ENCODE results near the gene SCRN1. TPM values are rescaled to one million over a fixed set of nuclear protein-coding genes. Genes with fewer than 3 reads are reported as not detected.

Gene SCRN1
- total RNA-seq, 4 donors from 2014 or later, result 15.0 to 24.5 (median 17.3) TPM

GRCh38 chr7:29990931-29991330, 1.3 kb upstream of the SCRN1 start:
- Histone ChIP-seq H3K4me1 (peaks cover 5 to 12% (median 6%) of the 10 kb centered on the region in 4 donors), H3K27me3 (peaks cover 12% of the 10 kb centered on the region), H3K9me3 (peaks cover 7 to 15% of the 10 kb centered on the region in 2 donors), H3K36me3 (no peaks in the 10 kb centered on the region), H3K27ac (no peak overlapping the region), H3K4me3 (no peak overlapping the region)
- intact Hi-C loops (cut with DNase I; ENCODE audit: low total_unique reads), result no loop called here
- DNase-seq, result no peak
- TF ChIP-seq EP300 (IDR thresholded peaks at IDR 0.05; ENCODE audit: low read depth) (no peak), POLR2A (IDR thresholded peaks at IDR 0.05) (no peak), POLR2AphosphoS5 (IDR thresholded peaks at IDR 0.05) (no peak), CTCF (IDR thresholded peaks at IDR 0.05) (no peak)
- in situ Hi-C loops (cut with MboI; ENCODE audit: low pct_ligation_motif_present in 1 of 4, low pct_unique_long_range_greater_than_20kb in 1 of 4, low sequenced_read_pairs in 3 of 4), result no loop called here
- 73 to 78% methylated on average over 4 of the region's 4 CpGs for WGBS, 2 donors (ENCODE audit: low coverage in 1 of 2)

GRCh38 chr7:29988424-29989256, 961 bp downstream of the SCRN1 start:
- DNase-seq, result peak; percentile 46
- peak overlapping the region; percentile 88 to 94 (median 88) for H3K27ac ChIP-seq
- in situ Hi-C loops (cut with MboI; ENCODE audit: low pct_ligation_motif_present in 1 of 4, low pct_unique_long_range_greater_than_20kb in 1 of 4, low sequenced_read_pairs in 3 of 4) (no loop called here), intact Hi-C loops (cut with DNase I; ENCODE audit: low total_unique reads) (no loop called here)
- TF ChIP-seq EP300 (IDR thresholded peaks at IDR 0.05; ENCODE audit: low read depth), result no peak
- H3K27me3 ChIP-seq, result peaks cover 12% of the 10 kb centered on the region
- peak overlapping the region; percentile 78 to 97 (median 92) for H3K4me3 ChIP-seq
- 14% methylated on average over 64 of the region's 75 CpGs; no CpG with 5 or more reads in 1 of the 2 donors for WGBS, 2 donors (ENCODE audit: low coverage in 1 of 2)
- H3K9me3 ChIP-seq, result peaks cover 6 to 11% of the 10 kb centered on the region in 2 donors
- no peaks in the 10 kb centered on the region for H3K36me3 ChIP-seq
- peaks cover 5 to 12% (median 6%) of the 10 kb centered on the region in 4 donors for H3K4me1 ChIP-seq

DNA sequence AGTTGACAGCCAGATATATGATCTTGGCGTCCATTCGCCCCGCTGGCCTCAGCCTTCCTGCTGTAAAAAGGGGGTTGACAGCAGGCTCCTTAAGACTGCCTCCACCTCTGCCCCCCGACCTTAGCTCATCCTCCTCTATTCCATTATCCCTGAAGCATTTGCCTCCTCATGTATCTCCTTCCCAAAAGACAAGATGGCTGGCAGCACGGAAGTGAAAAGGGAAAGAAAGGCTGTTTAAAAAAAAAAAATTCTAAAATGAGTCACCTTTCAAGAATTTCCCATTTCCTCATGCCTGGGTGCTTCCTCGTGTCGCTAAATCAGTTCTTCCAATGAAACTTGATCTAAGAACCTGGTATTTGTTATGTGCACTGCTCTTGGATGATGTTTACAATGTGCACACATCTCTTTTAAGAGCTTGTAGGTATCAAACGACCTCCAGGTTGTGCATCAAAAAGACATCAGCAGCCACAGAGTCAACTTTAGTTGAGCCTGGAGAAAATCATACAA, 1.7 kb downstream of the SCRN1 start:
- Histone ChIP-seq H3K4me3 (peak overlapping the region in 1 of 4 donors; percentile 95), H3K27ac (peak overlapping the region; percentile 88 to 94 (median 88)), H3K4me1 (peaks cover 5 to 12% (median 6%) of the 10 kb centered on the region in 4 donors), H3K36me3 (no peaks in the 10 kb centered on the region), H3K27me3 (peaks cover 12% of the 10 kb centered on the region), H3K9me3 (peaks cover 0 to 3% of the 10 kb centered on the region in 2 donors)
- no peak for DNase-seq
- 44 to 54% methylated on average over 4 to 8 of the region's 8 CpGs for WGBS, 2 donors (ENCODE audit: low coverage in 1 of 2)
- TF ChIP-seq POLR2AphosphoS5 (IDR thresholded peaks at IDR 0.05) (peak in 1 of 3 donors; percentile 9), POLR2A (IDR thresholded peaks at IDR 0.05) (no peak)
- intact Hi-C loops (cut with DNase I; ENCODE audit: low total_unique reads), result no loop called here
- in situ Hi-C loops (cut with MboI; ENCODE audit: low pct_ligation_motif_present in 1 of 4, low pct_unique_long_range_greater_than_20kb in 1 of 4, low sequenced_read_pairs in 3 of 4), result no loop called here

GRCh38 chr7:29987083-29987482, 2.5 kb downstream of the SCRN1 start:
- H3K27ac ChIP-seq, result peak overlapping the region; percentile 88 to 94 (median 88)

More at GRCh38 chr7:29987083-29987482, 2.5 kb downstream of the SCRN1 start:
- intact Hi-C loops (cut with DNase I; ENCODE audit: low total_unique reads) (no loop called here), in situ Hi-C loops (cut with MboI; ENCODE audit: low pct_ligation_motif_present in 1 of 4, low pct_unique_long_range_greater_than_20kb in 1 of 4, low sequenced_read_pairs in 3 of 4) (no loop called here)
- Histone ChIP-seq H3K36me3 (no peaks in the 10 kb centered on the region), H3K4me1 (peaks cover 5 to 12% (median 6%) of the 10 kb centered on the region in 4 donors), H3K4me3 (no peak overlapping the region), H3K27me3 (peaks cover 12% of the 10 kb centered on the region), H3K9me3 (no peaks in the 10 kb centered on the region)
- DNase-seq, result no peak
- no peak for TF ChIP-seq CTCF (IDR thresholded peaks at IDR 0.05)
- no peak for TF ChIP-seq POLR2AphosphoS5 (IDR thresholded peaks at IDR 0.05)
- TF ChIP-seq EP300 (IDR thresholded peaks at IDR 0.05; ENCODE audit: low read depth), result no peak
- TF ChIP-seq POLR2A (IDR thresholded peaks at IDR 0.05), result no peak
- WGBS, 2 donors (ENCODE audit: low coverage in 1 of 2), result 56 to 61% methylated on average over 2 of the region's 2 CpGs
